A549 (cell line): ENCODE measurements around the gene CDH2. TPM values are rescaled to one million over a fixed set of nuclear protein-coding genes. Genes with fewer than 3 reads are reported as not detected.
A peak's percentile ranks its signal among the peaks of the same experiment; 100 is the strongest.

Experiments
- ATAC-seq, 2 experiments: fragments of 200-7000 bp in 1 of 2; fragments of >200 bp in 1 of 2; cut with Nextera tagmentation in 1 of 2; cut with Tn5 transposase in 1 of 2; 3 replicates each; pipeline versions ENCODE4 v1.8.0 to v1.9.1; 2018 to 2020; ENCODE audit warnings: mild to moderate bottlenecking in 1 of 2, moderate library complexity in 1 of 2
- CTCF ChIA-PET: fragments of 300-600 bp; sonication (Branson Sonifier 250); formaldehyde crosslinking; extraction: SDS; loops from one replicate; lab custom pipeline; 2021; ENCODE audit warnings: antibody characterized with exemption, inconsistent platforms; lab: Yijun Ruan, JAX
- POLR2A ChIA-PET: fragments of 350-600 bp; formaldehyde crosslinking; extraction: SDS; loops from one replicate; lab custom pipeline; 2021; ENCODE audit warnings: antibody characterized with exemption, inconsistent platforms; lab: Yijun Ruan, JAX
- DNase-seq, 2 experiments: peaks; one replicate each; pipeline versions ENCODE4 v3.0.0 to v3.0.0-alpha.2; 2011 to 2016; ENCODE audit warnings: low read depth in 1 of 2, low spot score in 1 of 2
- FAIRE-seq: peaks from 2 replicates; lab custom pipeline; 2011; peaks lifted over from hg19 to GRCh38; lab: Jason Lieb, UNC
- H3K27ac ChIP-seq, 2 experiments: fragments of >200 bp; sonication (Bioruptor Twin); formaldehyde crosslinking; 3 replicates each; pipeline ENCODE4 v1.5.1; 2016 to 2017
- H3K4me1 ChIP-seq: fragments of >200 bp; sonication (Bioruptor Twin); formaldehyde crosslinking; 3 replicates; pipeline ENCODE4 v1.6.1; 2016
- H3K4me2 ChIP-seq: fragments of >200 bp; sonication (Bioruptor Twin); formaldehyde crosslinking; 3 replicates; pipeline ENCODE4 v1.6.1; 2016
- H3K4me3 ChIP-seq: fragments of >200 bp; sonication (Bioruptor Twin); formaldehyde crosslinking; 3 replicates; pipeline ENCODE4 v1.5.1; 2016
- H3K9me3 ChIP-seq: fragments of >200 bp; sonication (Bioruptor Twin); formaldehyde crosslinking; 3 replicates; pipeline ENCODE4 v1.6.1; 2016
- ATOH8 ChIP-seq: fragments of 250-450 bp; sonication (Bioruptor Pico); IDR thresholded peaks from 2 replicates; pipeline ENCODE4 v1.5.0; 2020; ENCODE audit warnings: low read depth, mild to moderate bottlenecking, moderate library complexity
- CBX8 ChIP-seq: fragments of 200-600 bp; sonication (generic); IDR thresholded peaks from 2 replicates; pipeline ENCODE4 v1.6.1; 2016
- CEBPB ChIP-seq, 2 experiments: fragments of >200 bp in 1 of 2; sonication (Bioruptor Twin) in 1 of 2; formaldehyde crosslinking in 1 of 2; IDR thresholded peaks; 2 replicates each; pipeline ENCODE4 v1.6.1; 2012 to 2016
- CHD4 ChIP-seq: fragments of 200-600 bp; sonication (generic); IDR thresholded peaks from 2 replicates; pipeline ENCODE4 v1.6.1; 2016; ENCODE audit warnings: antibody characterized with exemption, mild to moderate bottlenecking, borderline replicate concordance
- EP300 ChIP-seq, 2 experiments: fragments of >200 bp; sonication (Bioruptor Twin); formaldehyde crosslinking; IDR thresholded peaks; 2 replicates in 1 of 2; 3 replicates in 1 of 2; pipeline ENCODE4 v1.6.1; 2016 to 2017
- FOSB ChIP-seq: fragments of 250-450 bp; sonication (Bioruptor Pico); IDR thresholded peaks from 2 replicates; pipeline ENCODE4 v1.5.0; 2020; ENCODE audit warnings: mild to moderate bottlenecking, moderate library complexity
- FOSL2 ChIP-seq, 2 experiments: fragments of 450-650 bp in 1 of 2; fragments of >200 bp in 1 of 2; sonication (Bioruptor Twin) in 1 of 2; formaldehyde crosslinking; IDR thresholded peaks; 2 replicates each; pipeline versions ENCODE4 v1.5.0 to v1.6.1; 2016 to 2020; ENCODE audit warnings: mild to moderate bottlenecking in 1 of 2, moderate library complexity in 1 of 2
- GATA3 ChIP-seq: IDR thresholded peaks from 2 replicates; pipeline ENCODE4 v1.6.1; 2012; ENCODE audit warnings: borderline replicate concordance
- HDAC2 ChIP-seq: fragments of 200-600 bp; sonication (generic); IDR thresholded peaks from 2 replicates; pipeline ENCODE4 v1.6.1; 2016
- HMGXB4 ChIP-seq: fragments of 250-450 bp; sonication (Bioruptor Pico); IDR thresholded peaks from 2 replicates; pipeline ENCODE4 v1.5.0; 2021; ENCODE audit warnings: mild to moderate bottlenecking, moderate library complexity, borderline replicate concordance
- HOXA7 ChIP-seq: fragments of 250-450 bp; sonication (Bioruptor Pico); IDR thresholded peaks from 2 replicates; pipeline ENCODE4 v1.5.0; 2020; ENCODE audit warnings: mild to moderate bottlenecking, moderate library complexity
- HOXB13 ChIP-seq: fragments of 250-450 bp; sonication (Bioruptor Pico); IDR thresholded peaks from 2 replicates; pipeline ENCODE4 v1.5.0; 2020; ENCODE audit warnings: low read depth, mild to moderate bottlenecking, moderate library complexity
- JUN ChIP-seq, 2 experiments: fragments of >200 bp; sonication (Bioruptor Twin); formaldehyde crosslinking; IDR thresholded peaks; 2 replicates in 1 of 2; 3 replicates in 1 of 2; pipeline ENCODE4 v1.6.1; 2016 to 2017
- JUNB ChIP-seq: fragments of >200 bp; sonication (Bioruptor Twin); formaldehyde crosslinking; IDR thresholded peaks from 2 replicates; pipeline ENCODE4 v1.6.1; 2016
- KDM1A ChIP-seq: fragments of 200-600 bp; sonication (generic); IDR thresholded peaks from 2 replicates; pipeline ENCODE4 v1.6.1; 2016; ENCODE audit warnings: low read depth, mild to moderate bottlenecking
- MAFK ChIP-seq: fragments of 450-650 bp; IDR thresholded peaks from 2 replicates; pipeline ENCODE4 v1.6.1; 2014; ENCODE audit not compliant: partially characterized antibody
- MAZ ChIP-seq: fragments of 150-350 bp; IDR thresholded peaks from 2 replicates; pipeline ENCODE4 v1.6.1; 2014; ENCODE audit warnings: antibody characterized with exemption, low read depth, low read length, borderline replicate concordance
- NFE2L2 ChIP-seq: fragments of 150-350 bp; conservative IDR thresholded peaks from 2 replicates; pipeline ENCODE4 v1.6.1; 2014; ENCODE audit warnings: low read length
- RAD21 ChIP-seq, 2 experiments: fragments of >200 bp in 1 of 2; sonication (Bioruptor Twin) in 1 of 2; formaldehyde crosslinking in 1 of 2; IDR thresholded peaks in 1 of 2; conservative IDR thresholded peaks in 1 of 2; 2 replicates in 1 of 2; 3 replicates in 1 of 2; pipeline ENCODE4 v1.6.1; 2012 to 2018; ENCODE audit warnings: inconsistent platforms in 1 of 2
- SMC3 ChIP-seq: fragments of >200 bp; sonication (Bioruptor Twin); formaldehyde crosslinking; IDR thresholded peaks from 3 replicates; pipeline ENCODE4 v1.6.1; 2018; ENCODE audit warnings: inconsistent platforms
- USF2 ChIP-seq: fragments of 450-650 bp; IDR thresholded peaks from 2 replicates; pipeline ENCODE4 v1.6.1; 2014; ENCODE audit warnings: antibody characterized with exemption
- ZFP36 ChIP-seq: fragments of 450-650 bp; IDR thresholded peaks from 2 replicates; pipeline ENCODE4 v1.6.1; 2014; ENCODE audit warnings: borderline replicate concordance; ENCODE audit not compliant: partially characterized antibody
- WGBS: methylation state at CpG from one replicate; pipeline ENCODE4 v1.1.6; 2017; ENCODE audit errors: missing lambda C conversion rate; 5-methylcytosine and 5-hydroxymethylcytosine counted together
- polyA plus RNA-seq, 4 experiments: library from polyadenylated mRNA; depleted of rRNA in 3 of 4; stranded (reverse); fragments of >200 nt; fragmentation: RNase III in 1 of 4; extraction: RNeasy Plus Mini Kit Qiagen cat#74134 plus additional on column Dnase treatment in 1 of 4; gene quantifications; 2 replicates in 3 of 4; 3 replicates in 1 of 4; pipeline ENCODE4 v1.2.3, GENCODE V29; 2011 to 2017
- TF ChIP-seq, protein P1 (sequence below): fragments of >200 bp; sonication (Bioruptor Twin); formaldehyde crosslinking; IDR thresholded peaks from 3 replicates; pipeline ENCODE4 v1.6.1; 2016
- TF ChIP-seq, protein P2 (sequence below): fragments of >200 bp; sonication (Bioruptor Twin); formaldehyde crosslinking; IDR thresholded peaks from 3 replicates; pipeline ENCODE4 v1.5.1; 2016
- TF ChIP-seq, protein P3 (sequence below): IDR thresholded peaks from 2 replicates; pipeline ENCODE4 v1.6.1; 2012

The CDH2 gene
- polyA plus RNA-seq, 2 of the 4 experiments (the other 2 are of a cell fraction), result 54.0 to 71.9 TPM

DNA sequence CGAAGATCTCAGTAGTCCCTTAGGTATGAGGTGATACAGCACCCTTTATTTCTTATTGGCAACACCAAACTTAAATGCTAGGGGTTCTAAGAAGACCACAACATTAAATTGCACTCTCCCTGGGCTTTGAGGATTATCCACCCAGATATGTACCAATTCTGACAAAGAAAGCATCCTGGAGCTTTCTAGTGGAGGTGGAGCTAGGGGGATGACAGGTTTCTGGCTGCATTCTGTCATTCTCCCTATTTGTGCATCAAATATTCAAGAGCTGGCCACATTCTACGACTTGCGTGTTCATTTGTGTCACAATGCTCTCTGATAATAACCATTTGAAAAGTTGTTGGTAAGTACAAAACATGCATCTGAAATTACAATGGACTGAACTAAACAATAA is 111.1 kb downstream of the CDH2 start:
- ChIA-PET POLR2A (no interaction called here), CTCF (no interaction called here)
- H3K4me3 ChIP-seq, result no peak overlapping the region
- no peak for DNase-seq
- peak; percentile 79 to 80 for ATAC-seq
- H3K4me2 ChIP-seq, result peak overlapping the region; percentile 66
- H3K27ac ChIP-seq, result peak overlapping the region; percentile 82 to 88
- peaks cover 42% of the 10 kb centered on the region for H3K4me1 ChIP-seq
- WGBS, result 31% methylated on average over 3 of the region's 3 CpGs
- TF ChIP-seq EP300 (IDR thresholded peaks at IDR 0.05) (no peak), CEBPB (IDR thresholded peaks at IDR 0.05) (0 out of 4 replicates have a peak, but pooled peaks of 1 of the 2 experiments have one; percentile 4), HOXB13 (CRISPR knock-in tag) (no peak)
- no peak for FAIRE-seq
- H3K9me3 ChIP-seq, result peaks cover 5% of the 10 kb centered on the region; the same call in 1 of the 3 replicates

- ChIA-PET POLR2A (no interaction called here), CTCF (no interaction called here)
- peak overlapping the region; percentile 66 for H3K4me2 ChIP-seq
- 13% methylated on average over 4 of the region's 4 CpGs for WGBS
- FAIRE-seq (peak; percentile 39), ATAC-seq (peak; percentile 97 to 99), DNase-seq (peak; percentile 16 to 90)
- TF ChIP-seq, protein P1, sequence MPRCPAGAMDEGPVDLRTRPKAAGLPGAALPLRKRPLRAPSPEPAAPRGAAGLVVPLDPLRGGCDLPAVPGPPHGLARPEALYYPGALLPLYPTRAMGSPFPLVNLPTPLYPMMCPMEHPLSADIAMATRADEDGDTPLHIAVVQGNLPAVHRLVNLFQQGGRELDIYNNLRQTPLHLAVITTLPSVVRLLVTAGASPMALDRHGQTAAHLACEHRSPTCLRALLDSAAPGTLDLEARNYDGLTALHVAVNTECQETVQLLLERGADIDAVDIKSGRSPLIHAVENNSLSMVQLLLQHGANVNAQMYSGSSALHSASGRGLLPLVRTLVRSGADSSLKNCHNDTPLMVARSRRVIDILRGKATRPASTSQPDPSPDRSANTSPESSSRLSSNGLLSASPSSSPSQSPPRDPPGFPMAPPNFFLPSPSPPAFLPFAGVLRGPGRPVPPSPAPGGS, result 0 out of 3 replicates have a peak, but pooled peaks have one; percentile 22
- TF ChIP-seq GATA3, result peak; percentile 72; the same call in 1 of the 2 replicates
- TF ChIP-seq FOSL2 (IDR thresholded peaks at IDR 0.05), result 0 out of 2 replicates have a peak, but pooled peaks have one; percentile 44
- TF ChIP-seq FOSL2 (CRISPR knock-in tag; IDR thresholded peaks at IDR 0.05), result peak; percentile 83
- peak; percentile 75 for TF ChIP-seq JUNB
- TF ChIP-seq CHD4, result no peak
- peak; percentile 24 to 41; a peak in 1 of 4 replicates for TF ChIP-seq CEBPB (IDR thresholded peaks at IDR 0.05)
- peak; percentile 60 to 62; a peak in 3 of 5 replicates for TF ChIP-seq EP300 (IDR thresholded peaks at IDR 0.05)
- TF ChIP-seq JUN (IDR thresholded peaks at IDR 0.05), result peak; percentile 31 to 58; a peak in 2 of 5 replicates
- TF ChIP-seq KDM1A, result no peak
- TF ChIP-seq RAD21 (conservative IDR thresholded peaks at IDR 0.05 in 1 of 2, IDR thresholded peaks at IDR 0.05 in 1 of 2), result peak in 1 of 2 experiments; percentile 23; a peak in 1 of 5 replicates
- TF ChIP-seq MAZ, result no peak
- TF ChIP-seq MAFK, result peak; percentile 10
- H3K4me1 ChIP-seq, result peaks cover 42% of the 10 kb centered on the region
- no peak overlapping the region for H3K4me3 ChIP-seq
- H3K9me3 ChIP-seq, result peaks cover 5% of the 10 kb centered on the region; the same call in 1 of the 3 replicates
- H3K27ac ChIP-seq, result peak overlapping the region; percentile 82 to 88
These were observed 111.7 kb downstream of the CDH2 start for GRCh38 chr18:28065031-28065792.

- peaks cover 5% of the 10 kb centered on the region; the same call in 1 of the 3 replicates for H3K9me3 ChIP-seq
- ATAC-seq (no peak), DNase-seq (no peak), FAIRE-seq (no peak)
- CTCF ChIA-PET, result no interaction called here
- WGBS, result 70% methylated on average over 2 of the region's 2 CpGs
- peak overlapping the region; percentile 82 to 88 for H3K27ac ChIP-seq
- peak overlapping the region; percentile 66 for H3K4me2 ChIP-seq
- H3K4me3 ChIP-seq, result no peak overlapping the region
- POLR2A ChIA-PET, result no interaction called here
- H3K4me1 ChIP-seq, result peaks cover 42% of the 10 kb centered on the region
- TF ChIP-seq HOXA7 (no peak), CBX8 (no peak), USF2 (no peak), NFE2L2 (no peak), KDM1A (no peak), FOSB (no peak), GATA3 (no peak), MAFK (no peak), SMC3 (no peak), HMGXB4 (CRISPR knock-in tag) (no peak), HDAC2 (no peak), ATOH8 (no peak), ZFP36 (no peak)
- TF ChIP-seq, protein P2, sequence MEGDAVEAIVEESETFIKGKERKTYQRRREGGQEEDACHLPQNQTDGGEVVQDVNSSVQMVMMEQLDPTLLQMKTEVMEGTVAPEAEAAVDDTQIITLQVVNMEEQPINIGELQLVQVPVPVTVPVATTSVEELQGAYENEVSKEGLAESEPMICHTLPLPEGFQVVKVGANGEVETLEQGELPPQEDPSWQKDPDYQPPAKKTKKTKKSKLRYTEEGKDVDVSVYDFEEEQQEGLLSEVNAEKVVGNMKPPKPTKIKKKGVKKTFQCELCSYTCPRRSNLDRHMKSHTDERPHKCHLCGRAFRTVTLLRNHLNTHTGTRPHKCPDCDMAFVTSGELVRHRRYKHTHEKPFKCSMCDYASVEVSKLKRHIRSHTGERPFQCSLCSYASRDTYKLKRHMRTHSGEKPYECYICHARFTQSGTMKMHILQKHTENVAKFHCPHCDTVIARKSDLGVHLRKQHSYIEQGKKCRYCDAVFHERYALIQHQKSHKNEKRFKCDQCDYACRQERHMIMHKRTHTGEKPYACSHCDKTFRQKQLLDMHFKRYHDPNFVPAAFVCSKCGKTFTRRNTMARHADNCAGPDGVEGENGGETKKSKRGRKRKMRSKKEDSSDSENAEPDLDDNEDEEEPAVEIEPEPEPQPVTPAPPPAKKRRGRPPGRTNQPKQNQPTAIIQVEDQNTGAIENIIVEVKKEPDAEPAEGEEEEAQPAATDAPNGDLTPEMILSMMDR, result no peak
- TF ChIP-seq, protein P3, sequence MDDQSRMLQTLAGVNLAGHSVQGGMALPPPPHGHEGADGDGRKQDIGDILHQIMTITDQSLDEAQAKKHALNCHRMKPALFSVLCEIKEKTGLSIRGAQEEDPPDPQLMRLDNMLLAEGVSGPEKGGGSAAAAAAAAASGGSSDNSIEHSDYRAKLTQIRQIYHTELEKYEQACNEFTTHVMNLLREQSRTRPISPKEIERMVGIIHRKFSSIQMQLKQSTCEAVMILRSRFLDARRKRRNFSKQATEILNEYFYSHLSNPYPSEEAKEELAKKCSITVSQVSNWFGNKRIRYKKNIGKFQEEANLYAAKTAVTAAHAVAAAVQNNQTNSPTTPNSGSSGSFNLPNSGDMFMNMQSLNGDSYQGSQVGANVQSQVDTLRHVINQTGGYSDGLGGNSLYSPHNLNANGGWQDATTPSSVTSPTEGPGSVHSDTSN, result no peak
These were observed 113.0 kb downstream of the CDH2 start for GRCh38 chr18:28063926-28064325.
